Raji (cell line): ENCODE results near the gene SERGEF.

Experiments used
- POLR2A ChIP-seq: IDR thresholded peaks from 2 replicates; pipeline ENCODE4 v1.6.1; 2011; ENCODE audit warnings: low read depth, low read length, control low read depth; ENCODE audit not compliant: insufficient read depth

The SERGEF gene

DNA sequence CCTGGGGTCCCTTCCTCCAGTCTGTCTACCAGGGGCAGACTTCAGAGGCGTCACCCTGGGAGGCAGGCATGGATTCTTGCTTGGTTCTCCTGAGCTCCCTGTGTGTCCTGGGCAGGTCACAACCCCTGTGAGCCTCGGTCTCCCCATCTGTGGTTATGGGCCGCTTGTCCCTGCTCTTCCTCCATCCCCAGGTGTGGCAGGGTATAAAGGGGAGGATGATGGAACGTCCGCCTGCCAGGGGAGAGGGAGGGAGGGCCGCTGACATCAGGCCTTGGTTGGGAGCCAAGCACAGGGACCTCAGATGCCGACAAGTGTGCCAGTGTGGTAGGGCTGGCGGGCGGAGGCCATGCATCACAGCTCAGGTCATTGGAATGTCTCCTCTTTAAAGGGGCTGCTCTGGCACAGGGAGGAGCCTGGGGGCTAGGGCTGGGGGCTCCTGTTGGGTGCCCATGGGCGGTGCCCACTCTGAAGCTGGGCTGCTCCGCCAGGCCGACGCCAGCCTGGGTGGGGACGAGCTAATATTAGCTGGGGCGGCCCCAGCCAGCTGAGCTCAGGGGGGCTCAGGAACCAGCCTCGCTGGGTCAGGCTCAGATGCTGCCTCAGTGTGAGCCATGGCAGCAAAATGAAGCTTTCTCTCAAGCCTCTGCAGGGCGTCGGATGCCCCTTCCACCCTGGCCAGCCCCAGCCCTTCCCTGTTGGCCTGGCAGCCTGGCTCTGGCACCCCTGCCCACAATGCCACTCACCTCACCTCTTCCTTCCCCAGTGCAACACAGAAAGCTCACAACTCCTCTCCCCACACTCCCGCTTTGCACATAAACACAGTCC, 265.5 kb downstream of the SERGEF start:
- no peak for TF ChIP-seq POLR2A

DNA sequence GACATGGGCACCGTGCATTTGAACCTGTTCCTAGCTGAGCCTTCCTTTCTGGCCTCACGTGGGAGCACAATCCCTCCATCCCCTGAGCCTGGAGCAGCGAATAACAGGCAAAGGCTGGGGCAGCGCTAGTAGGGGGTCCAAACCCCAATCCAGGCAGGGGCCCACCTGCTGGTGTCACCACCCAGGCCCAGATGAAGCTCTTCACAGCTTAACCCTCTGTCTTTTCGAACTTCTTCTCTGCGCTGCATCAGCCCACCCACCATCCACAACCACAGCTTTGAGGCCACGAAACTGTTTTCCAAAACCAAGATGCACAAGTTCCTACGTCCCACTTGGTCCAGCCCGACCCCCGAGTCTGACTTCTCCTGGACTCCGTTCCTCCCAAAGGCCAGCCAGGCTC, 266.8 kb downstream of the SERGEF start:
- no peak for TF ChIP-seq POLR2A

DNA sequence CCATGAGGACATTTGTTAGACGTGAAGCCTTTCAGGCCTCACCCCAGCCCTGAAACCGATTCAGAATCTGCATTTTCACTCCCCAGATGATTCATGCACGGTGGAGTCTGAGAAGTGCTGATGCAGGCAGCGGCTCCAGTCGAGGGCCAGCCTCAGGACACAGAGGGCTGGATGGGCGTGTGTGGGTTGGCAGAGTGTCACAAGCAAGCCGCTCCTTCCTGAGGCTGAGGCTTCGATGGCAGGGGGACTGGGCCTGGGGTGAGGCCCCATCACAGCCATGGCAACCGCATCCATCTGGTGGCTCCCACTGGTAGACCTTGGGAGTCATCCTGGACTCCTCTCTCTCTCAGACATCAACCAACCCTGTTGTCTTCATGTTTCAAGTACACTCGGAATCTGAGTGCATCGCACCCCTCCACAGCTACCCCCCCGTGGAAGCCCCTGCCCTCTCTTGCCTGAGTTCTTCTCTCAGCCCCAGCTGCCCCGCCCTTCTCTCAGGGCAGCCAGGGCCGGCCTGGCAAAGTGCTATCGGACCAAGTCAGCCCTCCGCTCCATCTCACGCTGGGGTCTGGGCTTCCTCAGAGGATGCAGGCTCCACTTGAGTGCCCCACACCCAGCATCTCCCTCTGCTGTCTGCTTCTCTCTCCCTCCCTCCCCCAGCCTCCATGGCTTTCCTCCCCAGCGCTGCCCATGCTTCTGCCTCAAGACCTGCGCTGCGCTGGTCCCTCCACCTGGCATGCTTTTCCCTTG, 267.6 kb downstream of the SERGEF start:
- no peak for TF ChIP-seq POLR2A

DNA sequence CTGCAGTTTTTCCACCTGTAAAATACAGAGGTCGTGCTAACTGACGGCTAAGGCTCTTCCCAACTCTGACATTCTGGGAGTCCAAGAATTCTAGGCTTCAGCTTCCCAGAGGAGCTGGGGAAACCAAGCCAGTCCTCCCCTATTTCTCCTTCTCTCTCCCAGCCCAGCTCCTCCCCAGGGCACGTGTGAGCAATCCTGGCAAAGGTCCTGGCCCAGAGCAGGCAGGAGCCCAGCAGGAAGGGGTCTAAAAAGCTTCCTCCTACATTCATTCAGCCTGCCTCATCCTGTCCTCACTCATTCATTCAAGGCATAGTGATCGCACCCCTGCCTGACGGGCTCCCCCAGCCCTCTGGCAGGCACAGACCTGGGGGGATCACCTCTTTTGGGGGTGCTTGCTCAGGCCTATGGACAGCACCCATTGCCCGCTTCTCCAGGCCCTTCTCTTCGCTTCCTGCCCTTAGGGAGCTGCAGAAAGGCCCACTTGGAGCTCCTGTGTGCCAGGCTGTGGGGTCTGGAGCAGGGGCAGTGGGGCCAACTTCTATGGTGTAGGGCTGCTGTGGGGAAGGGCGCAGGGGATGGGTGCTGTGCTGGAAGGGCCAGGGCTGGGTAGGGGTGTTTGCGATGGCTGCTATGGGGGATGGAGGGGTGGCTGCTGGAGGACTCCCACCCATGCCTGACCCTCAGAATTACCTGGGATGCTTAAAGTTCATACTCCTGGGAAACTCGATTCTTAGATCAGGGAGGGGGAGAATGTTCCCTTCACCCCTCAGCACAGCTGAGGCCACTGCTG, 268.5 kb downstream of the SERGEF start:
- no peak for TF ChIP-seq POLR2A

DNA sequence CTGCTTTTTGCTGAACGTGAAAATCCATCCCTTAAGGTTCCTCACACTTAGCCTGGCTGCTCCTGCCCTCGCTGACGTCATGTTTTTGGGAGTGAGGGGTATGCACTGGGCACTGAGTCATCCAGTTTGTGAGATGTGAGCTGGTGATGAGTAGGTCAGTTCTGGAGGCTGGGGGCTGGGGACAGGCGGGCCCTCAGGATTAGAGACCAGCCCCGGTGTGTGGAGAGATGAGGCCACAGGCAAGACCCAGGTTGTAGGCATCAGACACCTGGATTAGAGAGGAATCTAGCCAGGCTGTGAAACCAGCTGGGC, 269.1 kb downstream of the SERGEF start:
- TF ChIP-seq POLR2A, result no peak

DNA sequence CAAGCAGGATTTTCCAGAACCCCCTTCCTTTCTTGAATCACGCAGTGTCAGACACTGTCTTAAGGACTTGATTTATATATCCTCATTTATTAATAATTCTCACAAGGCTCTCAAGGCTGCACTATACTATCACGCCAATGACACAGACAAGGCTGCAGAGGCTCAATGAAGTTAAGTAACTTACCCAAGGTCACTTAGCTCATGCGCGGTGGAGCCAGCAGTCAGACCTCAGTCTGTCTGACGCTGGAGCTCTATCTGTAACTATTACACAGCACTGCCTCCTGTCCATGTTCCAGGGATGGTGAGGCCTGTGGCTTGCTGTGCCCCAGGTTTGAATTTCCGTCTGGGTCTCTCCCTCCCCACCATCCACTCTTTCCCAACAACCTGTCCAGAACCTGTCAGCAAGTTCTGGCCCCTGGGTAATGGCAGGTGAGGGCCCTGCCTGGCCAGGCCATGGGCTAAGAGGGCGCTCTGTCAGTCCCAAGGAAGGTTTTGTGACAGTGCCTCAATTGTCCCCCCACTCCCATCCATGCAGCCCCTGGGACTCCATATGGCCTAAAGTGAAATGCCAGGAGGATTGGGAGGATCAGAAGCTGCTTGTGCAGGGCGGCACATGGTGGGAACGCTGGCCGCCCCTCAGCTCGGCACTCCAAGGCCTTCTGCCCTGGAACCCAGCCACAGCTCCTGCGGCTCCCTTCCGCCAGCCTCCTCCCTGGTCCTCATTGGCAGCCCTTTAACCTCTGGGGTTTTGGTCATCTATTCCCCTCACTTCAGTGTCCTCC, 269.6 kb downstream of the SERGEF start:
- TF ChIP-seq POLR2A, result no peak

DNA sequence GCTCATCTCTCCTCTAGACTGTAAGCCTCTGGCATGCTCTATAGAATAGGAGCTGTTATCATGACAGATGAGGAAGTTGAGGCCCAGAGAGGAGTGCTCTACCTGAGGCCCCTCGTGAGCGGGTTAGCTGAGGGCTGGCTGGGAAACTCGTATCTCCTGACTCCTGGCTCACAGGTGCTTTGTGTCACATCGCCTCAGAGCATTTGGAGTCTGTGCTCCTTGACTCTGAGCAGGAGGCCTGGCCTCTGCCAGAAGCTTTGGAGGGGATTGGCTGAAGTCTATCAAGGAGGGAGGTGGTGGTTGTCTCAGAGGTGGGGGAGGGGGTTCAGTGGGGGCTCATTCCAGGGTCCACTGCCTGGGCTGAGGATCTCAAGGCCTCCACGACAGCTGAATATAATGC, 270.8 kb downstream of the SERGEF start:
- no peak for TF ChIP-seq POLR2A

DNA sequence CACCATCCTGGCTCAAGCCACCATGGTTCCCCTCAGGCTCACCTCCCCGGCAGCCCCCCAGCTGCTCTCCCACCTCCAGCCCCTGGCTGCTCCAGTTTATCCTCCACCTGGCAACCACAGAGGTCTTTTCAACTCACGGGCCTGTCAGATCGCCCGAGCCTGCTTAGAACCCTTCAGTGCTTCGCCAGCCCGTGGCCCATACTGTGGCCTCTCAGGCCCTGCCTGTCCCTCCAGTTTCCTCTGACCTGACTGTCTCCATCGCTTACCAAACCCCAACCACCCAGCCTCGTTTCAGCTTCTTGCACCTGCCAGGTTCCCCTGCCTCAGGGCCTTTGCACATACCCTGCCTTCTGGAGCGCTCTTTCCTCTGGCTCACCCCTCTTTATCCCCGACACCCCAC, 271.4 kb downstream of the SERGEF start:
- no peak for TF ChIP-seq POLR2A

DNA sequence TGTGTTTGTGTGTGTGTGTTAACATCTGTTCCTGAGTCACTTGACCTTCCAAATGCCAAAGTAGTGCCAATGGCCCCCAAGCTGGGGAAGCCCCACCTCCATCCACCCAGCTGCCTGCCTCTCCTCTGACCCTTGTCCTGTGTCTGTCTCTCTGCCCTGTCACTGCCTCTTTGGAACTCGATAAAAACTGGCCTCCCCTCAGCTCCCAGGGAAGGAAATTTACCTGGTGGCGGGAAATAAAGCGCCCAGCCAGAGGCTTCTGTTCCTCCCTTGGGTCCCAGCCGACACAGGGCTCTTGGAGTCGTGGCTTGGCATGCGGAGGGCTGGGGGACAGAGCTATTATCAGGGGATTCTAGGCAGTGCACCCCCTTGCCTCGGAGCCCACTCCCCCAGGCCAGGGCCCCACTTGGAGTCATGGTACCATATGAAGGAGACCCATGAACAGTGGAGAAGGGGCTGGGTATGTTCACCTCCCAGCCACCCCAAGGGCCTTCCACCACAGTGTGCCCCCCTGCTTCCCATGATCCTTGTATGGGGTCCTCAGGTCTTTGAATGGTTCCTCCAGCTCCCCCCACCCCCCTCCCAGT, 272.1 kb downstream of the SERGEF start:
- no peak for TF ChIP-seq POLR2A

DNA sequence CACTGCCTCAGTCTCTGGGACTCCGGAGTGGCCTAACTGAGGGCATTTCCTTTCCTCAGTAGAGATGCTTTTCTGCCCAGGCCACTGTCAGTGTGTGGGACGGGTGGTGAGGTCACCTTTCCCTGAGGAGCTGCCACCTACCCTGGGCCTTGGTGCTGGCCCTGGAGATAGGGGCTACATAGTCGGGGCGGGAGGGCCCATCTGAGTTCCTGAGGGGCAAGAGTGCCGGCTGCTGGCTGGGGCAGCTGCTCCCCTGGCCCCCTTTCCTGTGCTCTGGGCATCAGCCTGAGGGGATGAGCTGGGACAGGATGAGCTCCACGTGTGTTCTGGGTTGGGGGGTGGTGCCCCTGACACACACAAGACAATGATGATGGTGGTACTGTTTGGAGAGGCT, 272.9 kb downstream of the SERGEF start:
- no peak for TF ChIP-seq POLR2A

DNA sequence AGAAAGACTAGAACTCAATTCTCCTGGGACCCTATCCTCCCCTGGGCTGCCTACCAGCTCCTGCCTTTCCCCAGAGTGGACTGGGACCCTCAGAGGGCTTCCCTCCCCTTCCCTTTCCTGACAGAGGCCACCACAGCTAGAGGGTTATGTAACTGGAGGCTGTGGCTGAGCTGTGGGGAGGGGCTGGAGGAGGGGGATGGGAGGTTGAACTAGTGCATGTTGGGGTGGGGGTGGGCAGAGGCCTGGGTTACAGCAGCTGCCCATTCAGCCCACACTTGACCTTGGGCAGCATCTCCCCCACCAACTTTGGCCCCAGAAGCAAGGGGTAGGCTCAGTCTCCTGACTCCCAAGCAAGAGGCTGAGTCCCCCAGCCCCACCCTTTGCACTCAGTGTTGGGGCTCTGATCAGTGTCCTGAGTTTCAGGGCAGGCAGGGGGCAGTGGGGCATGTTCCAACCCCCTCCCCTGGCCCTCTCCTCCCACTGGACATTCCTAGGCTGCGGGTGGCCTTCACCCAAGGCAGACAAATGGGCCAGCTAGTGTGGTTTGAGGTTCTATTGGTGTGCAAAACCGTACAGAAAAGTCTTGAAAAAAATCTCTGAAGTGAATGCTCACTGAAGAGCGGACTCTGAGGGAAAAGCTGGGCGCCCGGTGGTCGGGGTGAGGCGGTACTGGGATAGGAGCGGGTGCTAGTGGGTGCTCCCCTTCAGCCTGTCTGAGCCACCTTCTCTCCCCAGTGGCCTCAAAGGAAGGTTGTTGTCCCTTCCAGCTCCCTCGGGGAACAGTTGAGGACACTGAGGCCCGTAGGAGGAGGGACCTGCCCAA, 274.5 kb downstream of the SERGEF start:
- no peak for TF ChIP-seq POLR2A
